ENCODE results near the gene NPAS1.

The NPAS1 gene

GRCh38 chr19:46981286-46981945 is 38.2 kb upstream of the NPAS1 start:
- DNase-seq (ENCODE audit: low spot score), result no peak
- Histone ChIP-seq H2BK5ac (ENCODE audit: low read length) (no peak overlapping the region), H3K4me2 (ENCODE audit: insufficient read depth, low read length, poor library complexity, severe bottlenecking) (no peak overlapping the region), H2BK12ac (ENCODE audit: low read length) (no peak overlapping the region), H2AK5ac (ENCODE audit: low read depth, low read length) (no peak overlapping the region), H3K4me1 (ENCODE audit: control insufficient read depth in 2 of 2, insufficient read depth in 1 of 2, low read depth in 1 of 2, low read length in 2 of 2) (peaks cover 18 to 32% of the 10 kb centered on the region in 2 donors), H3K27ac (replicated peaks; ENCODE audit: low read length) (no peak overlapping the region), H3K36me3 (replicated peaks in 1 of 2; ENCODE audit: control insufficient read depth in 2 of 2, insufficient read depth in 2 of 2, low read length in 2 of 2) (peaks cover 4 to 18% of the 10 kb centered on the region in 2 donors), H3K23ac (ENCODE audit: low read depth, low read length, poor library complexity) (no peak overlapping the region), H3K4me3 (ENCODE audit: low read length in 2 of 2) (no peak overlapping the region), H2AFZ (ENCODE audit: low read length) (no peak overlapping the region), H2BK15ac (ENCODE audit: low read length) (no peak overlapping the region), H3K4ac (ENCODE audit: low read length) (no peak overlapping the region), H3K14ac (ENCODE audit: low read length) (no peak overlapping the region), H3K27me3 (ENCODE audit: control insufficient read depth in 3 of 3, insufficient read depth in 3 of 3, low read depth in 1 of 3, low read length in 3 of 3) (no peaks in the 10 kb centered on the region), H3K79me1 (ENCODE audit: low read depth, low read length) (peaks cover 15% of the 10 kb centered on the region), H4K8ac (ENCODE audit: low read depth, low read length) (no peak overlapping the region), H3K18ac (ENCODE audit: low read length) (no peak overlapping the region), H4K91ac (ENCODE audit: low read depth, low read length, poor library complexity) (no peak overlapping the region), H3K9ac (ENCODE audit: low read depth, low read length, poor library complexity) (no peak overlapping the region), H3K9me3 (replicated peaks in 1 of 2; ENCODE audit: control insufficient read depth in 2 of 2, insufficient read depth in 1 of 2, low read depth in 1 of 2, low read length in 2 of 2) (no peaks in the 10 kb centered on the region), H2BK120ac (ENCODE audit: low read depth, low read length) (no peak overlapping the region)
- no CpG with 5 or more reads among the region's 8 CpGs for WGBS, 2 donors (ENCODE audit: extremely low coverage in 2 of 2, insufficient read length in 2 of 2, insufficient replicate concordance in 1 of 2)

- Histone ChIP-seq H3K4me2 (ENCODE audit: insufficient read depth, low read length, poor library complexity, severe bottlenecking) (no peak overlapping the region), H3K23ac (ENCODE audit: low read depth, low read length, poor library complexity) (no peak overlapping the region), H3K4me3 (ENCODE audit: low read length in 2 of 2) (no peak overlapping the region), H2BK120ac (ENCODE audit: low read depth, low read length) (no peak overlapping the region), H3K9me3 (replicated peaks in 1 of 2; ENCODE audit: control insufficient read depth in 2 of 2, insufficient read depth in 1 of 2, low read depth in 1 of 2, low read length in 2 of 2) (no peaks in the 10 kb centered on the region), H3K27me3 (ENCODE audit: control insufficient read depth in 3 of 3, insufficient read depth in 3 of 3, low read depth in 1 of 3, low read length in 3 of 3) (no peaks in the 10 kb centered on the region), H3K14ac (ENCODE audit: low read length) (no peak overlapping the region), H3K36me3 (replicated peaks in 1 of 2; ENCODE audit: control insufficient read depth in 2 of 2, insufficient read depth in 2 of 2, low read length in 2 of 2) (peaks cover 9 to 25% of the 10 kb centered on the region in 2 donors), H4K91ac (ENCODE audit: low read depth, low read length, poor library complexity) (no peak overlapping the region), H3K79me1 (ENCODE audit: low read depth, low read length) (peaks cover 15% of the 10 kb centered on the region), H4K8ac (ENCODE audit: low read depth, low read length) (no peak overlapping the region), H2BK12ac (ENCODE audit: low read length) (no peak overlapping the region), H2AFZ (ENCODE audit: low read length) (no peak overlapping the region), H2AK5ac (ENCODE audit: low read depth, low read length) (no peak overlapping the region), H3K4ac (ENCODE audit: low read length) (no peak overlapping the region), H2BK5ac (ENCODE audit: low read length) (no peak overlapping the region), H3K27ac (replicated peaks; ENCODE audit: low read length) (no peak overlapping the region), H3K4me1 (ENCODE audit: control insufficient read depth in 2 of 2, insufficient read depth in 1 of 2, low read depth in 1 of 2, low read length in 2 of 2) (peaks cover 1 to 15% of the 10 kb centered on the region in 2 donors), H2BK15ac (ENCODE audit: low read length) (no peak overlapping the region), H3K18ac (ENCODE audit: low read length) (no peak overlapping the region), H3K9ac (ENCODE audit: low read depth, low read length, poor library complexity) (no peak overlapping the region)
- DNase-seq (ENCODE audit: low spot score), result no peak
- no CpG with 5 or more reads among the region's 6 CpGs for WGBS, 2 donors (ENCODE audit: extremely low coverage in 2 of 2, insufficient read length in 2 of 2, insufficient replicate concordance in 1 of 2)
Measured at GRCh38 chr19:46983097-46983496, 36.5 kb upstream of the NPAS1 start.

- Histone ChIP-seq H4K8ac (ENCODE audit: low read depth, low read length) (no peak overlapping the region), H3K14ac (ENCODE audit: low read length) (no peak overlapping the region), H3K4me2 (ENCODE audit: insufficient read depth, low read length, poor library complexity, severe bottlenecking) (no peak overlapping the region), H2BK5ac (ENCODE audit: low read length) (no peak overlapping the region), H3K4ac (ENCODE audit: low read length) (no peak overlapping the region), H3K4me1 (ENCODE audit: control insufficient read depth in 2 of 2, insufficient read depth in 1 of 2, low read depth in 1 of 2, low read length in 2 of 2) (peaks cover 0 to 3% of the 10 kb centered on the region in 2 donors), H3K4me3 (ENCODE audit: low read length in 2 of 2) (no peak overlapping the region), H2BK15ac (ENCODE audit: low read length) (no peak overlapping the region), H3K18ac (ENCODE audit: low read length) (no peak overlapping the region), H3K9ac (ENCODE audit: low read depth, low read length, poor library complexity) (no peak overlapping the region), H3K27me3 (ENCODE audit: control insufficient read depth in 3 of 3, insufficient read depth in 3 of 3, low read depth in 1 of 3, low read length in 3 of 3) (no peaks in the 10 kb centered on the region), H2BK12ac (ENCODE audit: low read length) (no peak overlapping the region), H2BK120ac (ENCODE audit: low read depth, low read length) (no peak overlapping the region), H4K91ac (ENCODE audit: low read depth, low read length, poor library complexity) (no peak overlapping the region), H2AK5ac (ENCODE audit: low read depth, low read length) (no peak overlapping the region), H3K23ac (ENCODE audit: low read depth, low read length, poor library complexity) (no peak overlapping the region), H2AFZ (ENCODE audit: low read length) (no peak overlapping the region), H3K79me1 (ENCODE audit: low read depth, low read length) (peaks cover 6% of the 10 kb centered on the region), H3K36me3 (replicated peaks in 1 of 2; ENCODE audit: control insufficient read depth in 2 of 2, insufficient read depth in 2 of 2, low read length in 2 of 2) (peaks cover 15 to 38% of the 10 kb centered on the region in 2 donors), H3K27ac (replicated peaks; ENCODE audit: low read length) (no peak overlapping the region), H3K9me3 (replicated peaks in 1 of 2; ENCODE audit: control insufficient read depth in 2 of 2, insufficient read depth in 1 of 2, low read depth in 1 of 2, low read length in 2 of 2) (no peaks in the 10 kb centered on the region)
- WGBS, 2 donors (ENCODE audit: extremely low coverage in 2 of 2, insufficient read length in 2 of 2, insufficient replicate concordance in 1 of 2), result no CpG with 5 or more reads among the region's 20 CpGs
- no peak for DNase-seq (ENCODE audit: low spot score)
Measured at GRCh38 chr19:46984077-46985010, 35.3 kb upstream of the NPAS1 start.

All from neuronal stem cell (in vitro differentiated cells).